ENCODE data around the gene KLHL30. TPM values are rescaled to one million over a fixed set of nuclear protein-coding genes. Genes with fewer than 3 reads are reported as not detected.
A peak's percentile ranks its signal among the peaks of the same experiment; 100 is the strongest.

KLHL30 gene
- total RNA-seq, 2 experiments from 2014 or later, result not detected

DNA sequence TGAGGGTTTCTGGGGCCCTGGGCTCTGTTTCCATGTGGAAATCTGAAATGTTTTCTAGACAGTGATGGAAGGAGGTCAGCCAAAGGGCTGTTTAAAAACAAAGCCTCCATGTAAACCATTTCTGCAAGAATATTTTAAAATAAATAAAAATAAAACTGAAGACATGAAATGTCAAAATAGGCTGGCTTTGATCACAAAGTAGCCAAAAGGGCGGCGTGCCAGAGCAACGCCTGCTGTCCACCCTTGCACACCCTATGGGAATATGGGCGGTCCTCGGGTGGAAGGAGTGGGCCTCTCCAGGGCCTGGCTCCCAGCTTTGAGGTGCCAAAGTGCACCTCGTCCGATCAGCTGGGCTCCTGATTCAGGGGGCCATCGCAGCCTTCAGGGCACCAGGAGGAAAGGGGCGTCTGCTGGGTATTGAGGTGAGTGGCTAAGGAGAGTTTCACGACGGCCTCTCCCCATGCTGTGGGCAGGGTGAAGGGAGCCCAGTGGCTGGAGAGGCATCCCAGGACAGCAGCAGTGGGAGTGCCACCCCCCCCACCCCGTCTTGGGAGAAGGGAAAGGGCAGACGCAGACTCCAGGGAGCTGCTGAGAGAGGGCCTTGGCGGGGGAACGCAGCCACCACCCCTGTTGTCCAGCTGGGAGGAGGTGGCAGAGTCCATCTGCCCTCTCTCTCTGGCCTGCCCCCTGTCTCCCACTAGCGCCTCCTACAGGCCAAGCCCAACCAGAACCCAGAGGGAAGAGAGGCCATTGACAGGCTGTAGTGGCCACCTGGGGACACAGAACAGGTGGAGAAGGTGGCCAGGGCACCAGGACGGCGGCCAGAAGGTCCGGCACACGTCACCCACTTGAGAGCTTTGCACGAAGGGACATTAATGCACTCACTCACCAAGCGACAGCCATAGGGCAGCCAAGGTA, 14.6 kb downstream of the KLHL30 start:
- intact Hi-C loops (cut with micrococcal nuclease), result no loop called here
- ChIA-PET POLR2A (no interaction called here), CTCF (interaction anchor here (0.7 to 1.4 kb wide), 2 partner anchors 110 kb away, joined by 3 to 5 read pairs; no protein-coding TSS in a partner anchor)
- Mint-ChIP-seq H3K9me3 (peaks cover 2% of the 10 kb centered on the region), H3K27ac (no peak overlapping the region), H3K4me1 (ENCODE audit: low read depth) (no peaks in the 10 kb centered on the region), H3K27me3 (no peaks in the 10 kb centered on the region), H3K36me3 (no peaks in the 10 kb centered on the region), H3K4me3 (no peak overlapping the region)
- no peak for DNase-seq

DNA sequence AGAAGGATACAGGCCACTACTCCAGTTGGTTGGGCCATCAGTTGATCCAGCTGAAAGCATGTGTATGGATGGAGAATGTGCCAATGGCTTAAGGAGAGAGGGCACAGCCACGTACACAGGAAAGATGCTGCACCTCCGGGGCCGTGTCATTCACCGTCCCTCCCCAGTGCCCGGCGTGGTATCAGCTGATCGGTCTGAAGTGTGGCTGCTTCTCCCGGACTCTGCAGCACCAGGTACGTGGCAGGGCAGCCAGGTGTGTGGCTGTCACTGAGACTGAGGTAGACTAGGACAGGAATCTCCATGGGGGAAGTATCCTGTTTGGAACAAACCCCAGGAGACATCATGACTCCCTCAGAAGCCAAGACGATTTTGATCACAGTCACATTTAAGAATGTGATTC, 16.1 kb downstream of the KLHL30 start:
- CTCF ChIA-PET, result interaction anchor here (1.4 kb wide), 1 partner anchor 109 kb away, joined by 5 read pairs; no protein-coding TSS in a partner anchor
- intact Hi-C loops (cut with micrococcal nuclease), result no loop called here
- Mint-ChIP-seq H3K27me3 (peaks cover 4% of the 10 kb centered on the region), H3K27ac (no peak overlapping the region), H3K4me1 (ENCODE audit: low read depth) (peaks cover 4% of the 10 kb centered on the region), H3K9me3 (peaks cover 2% of the 10 kb centered on the region), H3K36me3 (no peaks in the 10 kb centered on the region), H3K4me3 (no peak overlapping the region)
- DNase-seq, result no peak
- POLR2A ChIA-PET, result no interaction called here

DNA sequence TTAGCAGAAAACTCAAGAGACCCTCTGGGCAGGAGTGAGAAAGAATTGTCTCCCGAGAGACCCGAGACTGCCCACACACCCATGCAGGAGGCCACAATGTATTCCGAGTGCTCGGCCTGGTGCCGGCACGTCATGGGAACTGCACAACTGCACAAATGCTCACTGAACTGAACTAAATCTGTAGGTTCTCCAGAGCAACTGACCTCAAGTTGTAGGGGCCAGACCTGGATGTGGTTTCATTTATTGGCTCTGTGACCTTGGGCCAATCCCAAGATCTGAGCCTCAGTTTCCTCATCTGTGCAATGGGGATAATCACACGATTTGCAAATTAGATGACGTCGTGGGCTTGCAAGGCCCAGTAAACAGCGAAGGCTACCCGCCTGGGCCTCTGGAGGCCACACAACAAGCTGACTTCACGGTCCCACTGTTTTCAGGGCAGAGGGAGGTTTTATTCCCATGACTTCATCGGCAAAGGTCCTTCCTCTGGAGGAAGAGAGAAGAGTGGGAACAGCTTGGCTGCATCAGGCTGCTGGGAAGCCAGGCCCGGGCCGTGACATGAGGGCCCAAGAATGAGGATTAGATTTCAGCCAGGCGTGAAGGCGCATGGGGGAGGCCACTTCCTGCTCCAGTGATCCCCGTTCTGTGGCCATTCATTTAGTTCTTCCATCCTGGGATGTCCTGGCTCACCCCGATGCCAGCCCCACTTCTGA, 16.7 kb downstream of the KLHL30 start:
- ChIA-PET CTCF (no interaction called here), POLR2A (no interaction called here)
- H3K36me3 Mint-ChIP-seq, result no peaks in the 10 kb centered on the region
- H3K4me3 Mint-ChIP-seq, result no peak overlapping the region
- H3K27ac Mint-ChIP-seq, result no peak overlapping the region
- no peak for DNase-seq
- H3K9me3 Mint-ChIP-seq, result peaks cover 2% of the 10 kb centered on the region
- peaks cover 7% of the 10 kb centered on the region for H3K27me3 Mint-ChIP-seq
- intact Hi-C loops (cut with micrococcal nuclease), result no loop called here
- peaks cover 6% of the 10 kb centered on the region for H3K4me1 Mint-ChIP-seq (ENCODE audit: low read depth)

- H3K27me3 Mint-ChIP-seq, result peaks cover 12% of the 10 kb centered on the region
- H3K4me1 Mint-ChIP-seq (ENCODE audit: low read depth), result peaks cover 6% of the 10 kb centered on the region
- no peak for DNase-seq
- peaks cover 2% of the 10 kb centered on the region for H3K9me3 Mint-ChIP-seq
- intact Hi-C loops (cut with micrococcal nuclease), result no loop called here
- no peaks in the 10 kb centered on the region for H3K36me3 Mint-ChIP-seq
- ChIA-PET POLR2A (no interaction called here), CTCF (no interaction called here)
- no peak overlapping the region for H3K4me3 Mint-ChIP-seq
- H3K27ac Mint-ChIP-seq, result no peak overlapping the region
These were observed 17.6 kb downstream of the KLHL30 start for GRCh38 chr2:238155761-238156694.

- intact Hi-C loops (cut with micrococcal nuclease), result loop anchor here (2.0 kb wide), 1 partner anchor 105 kb away; no protein-coding TSS in a partner anchor
These were observed 19.1 kb downstream of the KLHL30 start for GRCh38 chr2:238157506-238158017.

GRCh38 chr2:238158018-238158508, 19.6 kb downstream of the KLHL30 start:
- Mint-ChIP-seq H3K27ac (no peak overlapping the region), H3K4me3 (no peak overlapping the region), H3K36me3 (no peaks in the 10 kb centered on the region), H3K9me3 (peaks cover 2% of the 10 kb centered on the region), H3K27me3 (peaks cover 14% of the 10 kb centered on the region), H3K4me1 (ENCODE audit: low read depth) (peaks cover 6% of the 10 kb centered on the region)
- no peak for DNase-seq
- intact Hi-C loops (cut with micrococcal nuclease), result loop anchor here (2.0 kb wide), 1 partner anchor 105 kb away; no protein-coding TSS in a partner anchor
- POLR2A ChIA-PET, result no interaction called here
- CTCF ChIA-PET, result no interaction called here

More at GRCh38 chr2:238157506-238158017, 19.1 kb downstream of the KLHL30 start:
- peaks cover 2% of the 10 kb centered on the region for H3K9me3 Mint-ChIP-seq
- H3K4me3 Mint-ChIP-seq, result no peak overlapping the region
- no peak for DNase-seq
- ChIA-PET CTCF (no interaction called here), POLR2A (no interaction called here)
- H3K36me3 Mint-ChIP-seq, result no peaks in the 10 kb centered on the region
- H3K27ac Mint-ChIP-seq, result no peak overlapping the region
- H3K4me1 Mint-ChIP-seq (ENCODE audit: low read depth), result peaks cover 6% of the 10 kb centered on the region
- peaks cover 14% of the 10 kb centered on the region for H3K27me3 Mint-ChIP-seq

GRCh38 chr2:238158509-238159070, 20.1 kb downstream of the KLHL30 start, which contains the start of gene ERFE:
Gene ERFE, plus strand, starts transcription at chr2:238158970. Its CDS starts 38 bp downstream, at chr2:238159008.
- Mint-ChIP-seq H3K36me3 (no peaks in the 10 kb centered on the region), H3K4me3 (peak within 1 kb of the TSS; percentile 56), H3K4me1 (ENCODE audit: low read depth) (peaks cover 6% of the 10 kb centered on the region), H3K27me3 (peaks cover 14% of the 10 kb centered on the region), H3K9me3 (peaks cover 2% of the 10 kb centered on the region), H3K27ac (no peak within 1 kb of the TSS)
- peak; percentile 67 for DNase-seq
- ChIA-PET CTCF (interaction anchor here (0.7 to 0.8 kb wide), 2 partner anchors 9 to 99 kb away, joined by 3 to 4 read pairs; no protein-coding TSS in a partner anchor), POLR2A (no interaction called here)
- intact Hi-C loops (cut with micrococcal nuclease), result loop anchor here (2.0 kb wide), 1 partner anchor 104 kb away; no protein-coding TSS in a partner anchor

- POLR2A ChIA-PET, result interaction anchor here (0.6 kb wide), 1 partner anchor 269 kb away, joined by 3 read pairs; no protein-coding TSS in a partner anchor
- intact Hi-C loops (cut with micrococcal nuclease), result loop anchor here (2.0 kb wide), 1 partner anchor 104 kb away; no protein-coding TSS in a partner anchor
- peaks cover 14% of the 10 kb centered on the region for H3K27me3 Mint-ChIP-seq
- peak overlapping the region; percentile 56 for H3K4me3 Mint-ChIP-seq
- CTCF ChIA-PET, result interaction anchor here (0.7 to 0.8 kb wide), 2 partner anchors 9 to 99 kb away, joined by 3 to 4 read pairs; no protein-coding TSS in a partner anchor
- H3K27ac Mint-ChIP-seq, result no peak overlapping the region
- DNase-seq, result peak; percentile 23
- H3K9me3 Mint-ChIP-seq, result peaks cover under 1% of the 10 kb centered on the region
- H3K36me3 Mint-ChIP-seq, result no peaks in the 10 kb centered on the region
- H3K4me1 Mint-ChIP-seq (ENCODE audit: low read depth), result peaks cover 6% of the 10 kb centered on the region
These were observed 20.6 kb downstream of the KLHL30 start for GRCh38 chr2:238159071-238159539.

DNA sequence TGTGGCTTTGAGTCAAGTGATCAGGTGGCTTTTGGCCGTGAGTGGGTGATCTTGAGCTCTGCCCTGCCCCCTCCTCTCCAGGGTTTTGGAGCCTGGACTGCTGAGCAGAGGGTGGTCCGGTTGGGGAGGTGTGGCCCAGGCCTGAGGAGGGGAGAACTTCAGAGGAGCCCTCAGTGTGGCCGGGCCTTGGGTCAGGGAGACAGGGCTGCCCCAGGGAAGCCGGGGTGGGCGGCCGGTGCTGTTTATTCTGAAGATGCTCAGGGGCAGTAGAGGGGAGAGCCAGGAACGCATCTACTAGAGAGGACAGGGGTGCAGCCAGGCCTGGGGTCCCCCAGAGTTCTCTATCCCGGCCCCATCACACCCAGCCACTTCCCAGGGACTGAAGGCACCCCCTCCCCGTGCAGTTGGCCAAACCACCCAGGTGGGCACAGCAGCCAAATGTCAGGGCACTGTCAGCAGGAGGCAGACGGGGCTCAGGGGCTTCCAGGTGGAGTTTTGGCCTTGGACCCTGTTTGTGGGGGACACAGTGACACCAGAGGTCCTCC, 21.3 kb downstream of the KLHL30 start:
- H3K27me3 Mint-ChIP-seq, result peaks cover 17% of the 10 kb centered on the region
- peak overlapping the region; percentile 20 for H3K4me3 Mint-ChIP-seq
- no peaks in the 10 kb centered on the region for H3K9me3 Mint-ChIP-seq
- ChIA-PET CTCF (no interaction called here), POLR2A (no interaction called here)
- no peak overlapping the region for H3K27ac Mint-ChIP-seq
- DNase-seq, result no peak
- H3K36me3 Mint-ChIP-seq, result no peaks in the 10 kb centered on the region
- intact Hi-C loops (cut with micrococcal nuclease), result loop anchor here (2.0 kb wide), 1 partner anchor 103 kb away; no protein-coding TSS in a partner anchor
- peaks cover 6% of the 10 kb centered on the region for H3K4me1 Mint-ChIP-seq (ENCODE audit: low read depth)

DNA sequence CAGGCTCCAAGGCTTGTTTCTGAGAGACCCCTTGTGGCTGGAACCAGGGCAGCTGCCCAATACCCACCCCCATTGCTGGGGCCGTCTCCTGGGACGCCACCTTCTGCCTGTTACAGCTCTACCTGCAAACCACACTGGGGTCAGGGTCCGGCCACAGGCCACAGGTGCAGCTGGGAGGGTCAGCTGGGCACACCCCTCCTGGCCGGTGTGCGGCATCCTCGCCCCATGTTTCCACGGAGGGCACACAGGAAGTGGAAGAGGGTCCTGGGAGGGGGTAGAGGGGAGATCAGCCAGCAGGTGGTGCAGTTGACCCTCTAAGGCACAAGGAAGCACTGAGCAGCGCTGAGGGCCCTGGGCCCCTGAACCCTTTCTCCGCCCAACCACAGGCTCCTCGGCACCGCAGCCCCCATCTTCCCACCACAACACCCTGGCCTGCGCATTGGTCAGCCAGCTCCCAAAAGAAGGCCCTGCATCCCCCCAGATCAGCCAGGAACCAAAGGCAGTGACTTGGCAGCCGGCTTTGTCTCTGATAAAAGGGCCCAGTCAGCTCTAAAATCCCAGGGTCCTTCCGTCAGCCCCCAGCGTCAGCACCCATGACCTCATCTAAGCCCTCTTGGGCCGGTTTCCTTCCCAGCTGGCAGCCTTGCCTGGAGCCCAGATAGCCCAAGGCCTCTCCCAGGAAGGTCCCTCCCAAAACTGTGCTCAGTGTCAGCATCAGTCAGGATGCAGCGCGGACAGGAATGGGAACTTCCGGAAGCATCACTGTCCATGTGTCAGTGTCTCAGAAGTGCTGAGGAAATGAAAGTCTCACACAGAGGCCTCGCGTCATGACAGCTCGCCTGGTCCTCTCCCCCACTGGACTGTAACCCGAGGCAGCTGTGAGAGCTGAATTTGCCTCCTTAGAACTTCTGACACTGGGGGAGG, 22.0 kb downstream of the KLHL30 start:
- POLR2A ChIA-PET, result no interaction called here
- H3K36me3 Mint-ChIP-seq, result no peaks in the 10 kb centered on the region
- CTCF ChIA-PET, result interaction anchor here (1.1 kb wide), 1 partner anchor 103 kb away, joined by 4 read pairs; no protein-coding TSS in a partner anchor
- no peak overlapping the region for H3K4me3 Mint-ChIP-seq
- peaks cover 24% of the 10 kb centered on the region for H3K27me3 Mint-ChIP-seq
- intact Hi-C loops (cut with micrococcal nuclease), result no loop called here
- peaks cover 9% of the 10 kb centered on the region for H3K4me1 Mint-ChIP-seq (ENCODE audit: low read depth)
- no peaks in the 10 kb centered on the region for H3K9me3 Mint-ChIP-seq
- no peak overlapping the region for H3K27ac Mint-ChIP-seq
- DNase-seq, result no peak

Data from activated CD4-positive, alpha-beta memory T cell treated with anti-CD3 and anti-CD28 coated beads for 36 hours (primary cell).